Measurements from ENCODE around the gene MAN2C1.
"Not testable (repeated sequence)": the region's sequence is repeated elsewhere in the genome, so short reads cannot be mapped to it uniquely, and the experiment has no call there.

MAN2C1 gene

GRCh38 chr15:75327491-75327890, 40.9 kb downstream of the MAN2C1 start:
- no peak for DNase-seq (ENCODE audit: low spot score)
- TF ChIP-seq CTCF (IDR thresholded peaks at IDR 0.05; ENCODE audit: borderline replicate concordance, control extremely low read depth, extremely low read depth, insufficient read depth, missing control alignments), result no peak
- in situ Hi-C loops (cut with MboI; ENCODE audit: low sequenced_read_pairs, unreplicated experiment), result no loop called here

GRCh38 chr15:75327005-75327404, 41.4 kb downstream of the MAN2C1 start:
- in situ Hi-C loops (cut with MboI; ENCODE audit: low sequenced_read_pairs, unreplicated experiment), result no loop called here
- DNase-seq (ENCODE audit: low spot score), result no peak
- TF ChIP-seq CTCF (IDR thresholded peaks at IDR 0.05; ENCODE audit: borderline replicate concordance, control extremely low read depth, extremely low read depth, insufficient read depth, missing control alignments), result no peak

- in situ Hi-C loops (cut with MboI; ENCODE audit: low sequenced_read_pairs, unreplicated experiment), result no loop called here
- TF ChIP-seq CTCF (IDR thresholded peaks at IDR 0.05; ENCODE audit: borderline replicate concordance, control extremely low read depth, extremely low read depth, insufficient read depth, missing control alignments), result no peak
- no peak for DNase-seq (ENCODE audit: low spot score)
Measured at GRCh38 chr15:75325922-75326321, 42.5 kb downstream of the MAN2C1 start.

GRCh38 chr15:75321711-75322110, 46.7 kb downstream of the MAN2C1 start:
- no peak for DNase-seq (ENCODE audit: low spot score)
- in situ Hi-C loops (cut with MboI; ENCODE audit: low sequenced_read_pairs, unreplicated experiment), result no loop called here
- TF ChIP-seq CTCF (IDR thresholded peaks at IDR 0.05; ENCODE audit: borderline replicate concordance, control extremely low read depth, extremely low read depth, insufficient read depth, missing control alignments), result no peak

GRCh38 chr15:75319231-75319897, 49.0 kb downstream of the MAN2C1 start:
- in situ Hi-C loops (cut with MboI; ENCODE audit: low sequenced_read_pairs, unreplicated experiment); DNase-seq (ENCODE audit: low spot score): not testable (repeated sequence)

- in situ Hi-C loops (cut with MboI; ENCODE audit: low sequenced_read_pairs, unreplicated experiment), result no loop called here
- no peak for TF ChIP-seq CTCF (IDR thresholded peaks at IDR 0.05; ENCODE audit: borderline replicate concordance, control extremely low read depth, extremely low read depth, insufficient read depth, missing control alignments)
- DNase-seq (ENCODE audit: low spot score), result no peak
Measured at GRCh38 chr15:75314552-75315290, 53.7 kb downstream of the MAN2C1 start.

GRCh38 chr15:75313116-75313845, 55.1 kb downstream of the MAN2C1 start:
- no peak for DNase-seq (ENCODE audit: low spot score)
- in situ Hi-C loops (cut with MboI; ENCODE audit: low sequenced_read_pairs, unreplicated experiment), result no loop called here
- TF ChIP-seq CTCF (IDR thresholded peaks at IDR 0.05; ENCODE audit: borderline replicate concordance, control extremely low read depth, extremely low read depth, insufficient read depth, missing control alignments), result no peak

- in situ Hi-C loops (cut with MboI; ENCODE audit: low sequenced_read_pairs, unreplicated experiment); DNase-seq (ENCODE audit: low spot score): not testable (repeated sequence)
Measured at GRCh38 chr15:75312548-75312947, 55.9 kb downstream of the MAN2C1 start.
